ENCODE results near the gene PDSS2. TPM values are rescaled to one million over a fixed set of nuclear protein-coding genes. Genes with fewer than 3 reads are reported as not detected.

PDSS2 gene
- total RNA-seq, 1 experiment from 2014 or later: 10.2 TPM

GRCh38 chr6:107116931-107117330, 342.4 kb downstream of the PDSS2 start:
- Mint-ChIP-seq H3K4me3 (ENCODE audit: unreplicated experiment) (no peak overlapping the region), H3K36me3 (ENCODE audit: insufficient read depth, unreplicated experiment) (no peaks in the 10 kb centered on the region), H3K4me1 (ENCODE audit: insufficient read depth, unreplicated experiment) (no peaks in the 10 kb centered on the region), H3K27ac (ENCODE audit: low read depth, unreplicated experiment) (no peak overlapping the region), H3K9me3 (ENCODE audit: unreplicated experiment) (no peaks in the 10 kb centered on the region), H3K27me3 (ENCODE audit: insufficient read depth, unreplicated experiment) (no peaks in the 10 kb centered on the region)
- DNase-seq (ENCODE audit: unreplicated experiment): no peak
- POLR2A ChIA-PET: interaction anchor here (1.8 kb wide), 1 partner anchor 95 kb away, joined by 6 read pairs; no protein-coding TSS in a partner anchor
- TF ChIP-seq, protein P1, sequence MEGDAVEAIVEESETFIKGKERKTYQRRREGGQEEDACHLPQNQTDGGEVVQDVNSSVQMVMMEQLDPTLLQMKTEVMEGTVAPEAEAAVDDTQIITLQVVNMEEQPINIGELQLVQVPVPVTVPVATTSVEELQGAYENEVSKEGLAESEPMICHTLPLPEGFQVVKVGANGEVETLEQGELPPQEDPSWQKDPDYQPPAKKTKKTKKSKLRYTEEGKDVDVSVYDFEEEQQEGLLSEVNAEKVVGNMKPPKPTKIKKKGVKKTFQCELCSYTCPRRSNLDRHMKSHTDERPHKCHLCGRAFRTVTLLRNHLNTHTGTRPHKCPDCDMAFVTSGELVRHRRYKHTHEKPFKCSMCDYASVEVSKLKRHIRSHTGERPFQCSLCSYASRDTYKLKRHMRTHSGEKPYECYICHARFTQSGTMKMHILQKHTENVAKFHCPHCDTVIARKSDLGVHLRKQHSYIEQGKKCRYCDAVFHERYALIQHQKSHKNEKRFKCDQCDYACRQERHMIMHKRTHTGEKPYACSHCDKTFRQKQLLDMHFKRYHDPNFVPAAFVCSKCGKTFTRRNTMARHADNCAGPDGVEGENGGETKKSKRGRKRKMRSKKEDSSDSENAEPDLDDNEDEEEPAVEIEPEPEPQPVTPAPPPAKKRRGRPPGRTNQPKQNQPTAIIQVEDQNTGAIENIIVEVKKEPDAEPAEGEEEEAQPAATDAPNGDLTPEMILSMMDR (IDR thresholded peaks at IDR 0.05; ENCODE audit: unreplicated experiment): no peak
- intact Hi-C loops (cut with micrococcal nuclease): loop anchor here (10.0 kb wide), 1 partner anchor 128 kb away; no protein-coding TSS in a partner anchor
- no TSS peak for BruUV-seq (replicated peaks)
- CTCF ChIA-PET: interaction anchor here (1.3 kb wide), 1 partner anchor 15 kb away, joined by 4 read pairs; no protein-coding TSS in a partner anchor

DNA sequence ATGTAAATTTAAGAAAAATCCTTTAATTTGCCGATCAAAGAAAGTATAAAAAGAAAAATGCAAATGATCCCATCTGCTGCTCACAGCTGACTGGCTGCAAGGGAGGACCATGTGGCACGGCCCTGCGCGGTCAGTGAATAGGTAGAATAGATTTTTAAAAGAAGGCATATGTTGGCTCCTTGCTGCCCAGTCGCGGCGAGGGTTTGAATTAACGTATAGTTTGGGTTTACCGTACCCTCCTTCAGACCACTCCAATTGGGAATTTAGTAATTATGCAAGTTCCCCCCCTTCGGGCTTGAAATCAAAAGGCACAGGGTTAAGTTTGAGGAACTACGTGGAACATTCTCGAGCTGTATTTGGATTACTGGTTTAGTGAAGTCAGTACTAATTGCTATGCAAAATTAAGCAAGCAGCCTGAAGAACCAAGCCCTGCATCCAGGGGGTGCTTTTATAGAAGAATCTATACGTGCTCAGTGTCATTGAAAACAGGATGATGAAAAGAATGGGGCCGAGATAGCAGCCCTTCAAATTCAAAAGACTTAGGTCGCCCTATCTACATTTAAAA, 343.0 kb downstream of the PDSS2 start:
- no peaks in the 10 kb centered on the region for H3K9me3 Mint-ChIP-seq (ENCODE audit: unreplicated experiment)
- H3K4me3 Mint-ChIP-seq (ENCODE audit: unreplicated experiment): peak overlapping the region; percentile 71
- no peaks in the 10 kb centered on the region for H3K36me3 Mint-ChIP-seq (ENCODE audit: insufficient read depth, unreplicated experiment)
- no TSS peak for BruUV-seq (replicated peaks)
- intact Hi-C loops (cut with micrococcal nuclease): loop anchor here (10.0 kb wide), 1 partner anchor 128 kb away; no protein-coding TSS in a partner anchor
- DNase-seq (ENCODE audit: unreplicated experiment): no peak
- POLR2A ChIA-PET: interaction anchor here (0.7 to 1.8 kb wide), 8 partner anchors 11 to 343 kb away, joined by 3 to 8 read pairs (median 6); partner anchors contain the start of genes MTRES1 and PDSS2
- no peaks in the 10 kb centered on the region for H3K4me1 Mint-ChIP-seq (ENCODE audit: insufficient read depth, unreplicated experiment)
- TF ChIP-seq, protein P1 (IDR thresholded peaks at IDR 0.05; ENCODE audit: unreplicated experiment): no peak
- H3K27me3 Mint-ChIP-seq (ENCODE audit: insufficient read depth, unreplicated experiment): no peaks in the 10 kb centered on the region
- peak overlapping the region; percentile 23 for H3K27ac Mint-ChIP-seq (ENCODE audit: low read depth, unreplicated experiment)
- CTCF ChIA-PET: interaction anchor here (0.9 to 1.3 kb wide), 3 partner anchors 15 to 605 kb away, joined by 3 to 4 read pairs (median 3); no protein-coding TSS in a partner anchor

GRCh38 chr6:107115695-107116327, 343.6 kb downstream of the PDSS2 start:
- H3K27ac Mint-ChIP-seq (ENCODE audit: low read depth, unreplicated experiment): peak overlapping the region; percentile 23
- no peaks in the 10 kb centered on the region for H3K27me3 Mint-ChIP-seq (ENCODE audit: insufficient read depth, unreplicated experiment)
- ChIA-PET POLR2A (interaction anchor here (0.6 to 1.8 kb wide), 12 partner anchors 9 to 781 kb away, joined by 3 to 8 read pairs (median 4); partner anchors contain the start of genes MTRES1 and PDSS2), CTCF (interaction anchor here (0.5 to 1.3 kb wide), 8 partner anchors 13 to 604 kb away, joined by 3 to 5 read pairs (median 3); no protein-coding TSS in a partner anchor)
- TF ChIP-seq, protein P1 (IDR thresholded peaks at IDR 0.05; ENCODE audit: unreplicated experiment): no peak
- intact Hi-C loops (cut with micrococcal nuclease): loop anchor here (10.0 kb wide), 1 partner anchor 129 kb away; no protein-coding TSS in a partner anchor
- peak; percentile 60 for DNase-seq (ENCODE audit: unreplicated experiment)
- no TSS peak for BruUV-seq (replicated peaks)
- H3K4me3 Mint-ChIP-seq (ENCODE audit: unreplicated experiment): peak overlapping the region; percentile 71
- no peaks in the 10 kb centered on the region for H3K4me1 Mint-ChIP-seq (ENCODE audit: insufficient read depth, unreplicated experiment)
- no peaks in the 10 kb centered on the region for H3K36me3 Mint-ChIP-seq (ENCODE audit: insufficient read depth, unreplicated experiment)
- H3K9me3 Mint-ChIP-seq (ENCODE audit: unreplicated experiment): no peaks in the 10 kb centered on the region
